Vagina (tissue), 2 donors: Measurements from ENCODE around the gene SLC7A4.

Experiments
- CTCF ChIP-seq, 3 experiments: fragments of 450-650 bp in 2 of 3; fragments of 200-600 bp in 1 of 3; sonication (generic) in 1 of 3; IDR thresholded peaks; one replicate each; pipeline ENCODE4 v1.5.1; 2017 to 2019; ENCODE audit warnings: antibody characterized with exemption in 3 of 3, mild to moderate bottlenecking in 2 of 3, moderate library complexity in 2 of 3
- POLR2A ChIP-seq, 2 donors: fragments of 450-650 bp; IDR thresholded peaks; one replicate each; pipeline ENCODE4 v1.6.1; 2017; ENCODE audit warnings: antibody characterized with exemption in 2 of 2, mild to moderate bottlenecking in 2 of 2, moderate library complexity in 2 of 2
- POLR2AphosphoS5 ChIP-seq, 2 donors: sonication (generic); formaldehyde crosslinking; IDR thresholded peaks; one replicate each; pipeline ENCODE4 v1.9.0; 2017; ENCODE audit warnings: antibody characterized with exemption in 2 of 2, mild to moderate bottlenecking in 2 of 2, low read depth in 1 of 2; ENCODE audit not compliant: insufficient read depth in 1 of 2

GRCh38 chr22:21067901-21068680 is 35.7 kb upstream of the SLC7A4 start:
- TF ChIP-seq POLR2A (IDR thresholded peaks at IDR 0.05) (no peak), CTCF (IDR thresholded peaks at IDR 0.05) (no peak), POLR2AphosphoS5 (IDR thresholded peaks at IDR 0.05; ENCODE audit: insufficient read depth in 1 of 2, low read depth in 1 of 2) (no peak)
